ENCODE data around the gene ARPC1B.

ARPC1B gene

DNA sequence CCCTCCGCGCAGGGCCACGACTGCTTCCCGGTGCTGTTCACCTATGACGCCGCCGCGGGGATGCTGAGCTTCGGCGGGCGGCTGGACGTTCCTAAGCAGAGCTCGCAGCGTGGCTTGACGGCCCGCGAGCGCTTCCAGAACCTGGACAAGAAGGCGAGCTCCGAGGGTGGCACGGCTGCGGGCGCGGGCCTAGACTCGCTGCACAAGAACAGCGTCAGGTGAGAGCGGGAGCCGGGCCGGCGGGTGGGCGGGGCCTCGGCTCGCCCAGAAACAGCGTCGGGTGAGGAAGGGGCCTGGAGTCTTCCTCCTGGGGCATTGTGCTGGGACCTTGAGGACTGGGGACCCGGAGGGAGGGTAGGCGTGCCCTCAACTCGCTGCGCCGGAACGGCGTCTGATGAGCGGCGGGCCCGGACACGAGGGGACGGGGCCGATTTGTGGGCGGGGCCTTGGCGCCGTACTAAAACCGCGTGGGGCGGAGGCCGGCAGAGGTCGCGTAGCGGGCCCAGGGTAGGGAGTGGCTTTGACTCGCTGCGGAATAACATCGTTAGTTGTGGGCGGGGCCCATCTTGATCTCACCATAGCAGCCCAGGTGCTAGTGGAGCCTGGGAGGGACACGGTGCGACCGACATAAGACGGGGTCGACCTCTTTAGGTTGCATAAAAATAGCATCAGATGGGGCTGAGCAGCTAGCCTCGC lies 18.3 kb downstream of the ARPC1B start:
- H3K27ac ChIP-seq = peak overlapping the region; percentile 92
- TF ChIP-seq, protein P1, sequence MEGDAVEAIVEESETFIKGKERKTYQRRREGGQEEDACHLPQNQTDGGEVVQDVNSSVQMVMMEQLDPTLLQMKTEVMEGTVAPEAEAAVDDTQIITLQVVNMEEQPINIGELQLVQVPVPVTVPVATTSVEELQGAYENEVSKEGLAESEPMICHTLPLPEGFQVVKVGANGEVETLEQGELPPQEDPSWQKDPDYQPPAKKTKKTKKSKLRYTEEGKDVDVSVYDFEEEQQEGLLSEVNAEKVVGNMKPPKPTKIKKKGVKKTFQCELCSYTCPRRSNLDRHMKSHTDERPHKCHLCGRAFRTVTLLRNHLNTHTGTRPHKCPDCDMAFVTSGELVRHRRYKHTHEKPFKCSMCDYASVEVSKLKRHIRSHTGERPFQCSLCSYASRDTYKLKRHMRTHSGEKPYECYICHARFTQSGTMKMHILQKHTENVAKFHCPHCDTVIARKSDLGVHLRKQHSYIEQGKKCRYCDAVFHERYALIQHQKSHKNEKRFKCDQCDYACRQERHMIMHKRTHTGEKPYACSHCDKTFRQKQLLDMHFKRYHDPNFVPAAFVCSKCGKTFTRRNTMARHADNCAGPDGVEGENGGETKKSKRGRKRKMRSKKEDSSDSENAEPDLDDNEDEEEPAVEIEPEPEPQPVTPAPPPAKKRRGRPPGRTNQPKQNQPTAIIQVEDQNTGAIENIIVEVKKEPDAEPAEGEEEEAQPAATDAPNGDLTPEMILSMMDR (IDR thresholded peaks at IDR 0.05) = no peak
- TF ChIP-seq ZFX (IDR thresholded peaks at IDR 0.05; ENCODE audit: borderline replicate concordance) = no peak

GRCh38 chr7:99393355-99394187 lies 19.0 kb downstream of the ARPC1B start:
- H3K27ac ChIP-seq = peak overlapping the region; percentile 92
- TF ChIP-seq, protein P1 (IDR thresholded peaks at IDR 0.05) = no peak
- TF ChIP-seq ZFX (IDR thresholded peaks at IDR 0.05; ENCODE audit: borderline replicate concordance) = no peak

DNA sequence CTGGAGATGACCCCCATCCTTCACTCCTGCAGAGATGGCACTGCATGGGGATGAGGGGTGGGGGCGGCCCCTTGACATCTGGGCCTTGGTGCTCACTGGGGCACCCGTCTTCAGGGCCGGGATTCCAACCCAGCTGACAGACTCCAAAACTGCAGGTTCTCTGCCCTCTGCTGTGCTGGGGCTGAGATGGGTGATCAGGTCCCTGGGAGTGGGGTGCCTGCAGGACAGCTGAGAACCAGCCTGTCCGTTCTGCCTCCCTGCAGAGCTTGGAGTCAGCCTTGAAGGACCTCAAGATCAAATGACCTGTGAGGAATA lies 19.6 kb downstream of the ARPC1B start:
- TF ChIP-seq, protein P1 (IDR thresholded peaks at IDR 0.05) = no peak
- no peak for TF ChIP-seq ZFX (IDR thresholded peaks at IDR 0.05; ENCODE audit: borderline replicate concordance)
- peak overlapping the region; percentile 92 for H3K27ac ChIP-seq

DNA sequence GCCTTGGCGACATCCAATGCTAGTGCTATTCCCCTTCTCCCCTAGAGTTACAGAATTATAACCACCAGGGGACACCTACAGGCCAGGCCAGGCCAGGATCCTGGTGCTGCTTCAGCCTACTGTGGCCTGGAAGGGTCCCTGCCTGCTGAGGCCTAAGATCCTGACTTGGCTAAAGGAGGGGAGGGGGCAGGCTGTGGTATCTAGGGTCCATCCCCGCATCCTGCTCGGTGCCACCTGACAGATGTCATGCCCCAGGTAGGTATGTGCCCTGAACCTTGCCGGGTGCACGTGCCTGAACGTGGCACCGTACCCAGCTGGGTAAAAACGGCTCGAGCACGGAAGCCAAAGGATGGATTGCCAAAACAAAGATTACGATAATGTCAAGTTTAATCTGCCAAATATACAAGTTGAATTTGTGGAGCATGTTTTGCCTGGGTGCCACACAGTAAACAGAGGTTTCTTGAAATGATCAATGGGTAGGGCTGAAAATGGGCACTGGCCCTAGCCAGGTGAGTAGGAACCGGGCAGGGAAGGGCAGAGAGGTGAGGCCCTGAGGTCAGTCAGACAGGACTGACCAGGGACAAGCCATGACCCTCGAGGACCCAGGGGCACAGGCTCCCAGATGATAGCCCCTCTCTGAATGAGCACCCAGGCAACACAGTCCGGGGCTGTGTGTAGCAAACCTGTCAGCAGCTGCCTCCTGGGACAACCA lies 21.2 kb downstream of the ARPC1B start:
- no peak for TF ChIP-seq ZFX (IDR thresholded peaks at IDR 0.05; ENCODE audit: borderline replicate concordance)
- TF ChIP-seq, protein P1 (IDR thresholded peaks at IDR 0.05) = no peak
- peak overlapping the region; percentile 92 for H3K27ac ChIP-seq

- peak overlapping the region; percentile 32; the same call in 1 of the 2 replicates for H3K27ac ChIP-seq
- no peak for TF ChIP-seq ZFX (IDR thresholded peaks at IDR 0.05; ENCODE audit: borderline replicate concordance)
- TF ChIP-seq, protein P1 (IDR thresholded peaks at IDR 0.05) = no peak
These were observed 22.1 kb downstream of the ARPC1B start for GRCh38 chr7:99396418-99397296.

- no peak for TF ChIP-seq ZFX (IDR thresholded peaks at IDR 0.05; ENCODE audit: borderline replicate concordance)
- TF ChIP-seq, protein P1 (IDR thresholded peaks at IDR 0.05) = no peak
- H3K27ac ChIP-seq = peak overlapping the region; percentile 32; the same call in 1 of the 2 replicates
These were observed 22.9 kb downstream of the ARPC1B start for GRCh38 chr7:99397297-99397983.

All from 22Rv1 (cell line).